GM12878 (cell line): Measurements from ENCODE around the gene NKTR. TPM values are rescaled to one million over a fixed set of nuclear protein-coding genes. Genes with fewer than 3 reads are reported as not detected.

Experiments
- FOXK2 ChIP-seq: fragments of 450-650 bp; IDR thresholded peaks from 2 replicates; pipeline ENCODE4 v1.6.1; 2017; ENCODE audit warnings: mild to moderate bottlenecking, moderate library complexity
- IKZF2 ChIP-seq, 2 experiments: fragments of 450-650 bp; IDR thresholded peaks; 2 replicates each; pipeline ENCODE4 v1.6.1; 2017; ENCODE audit warnings: mild to moderate bottlenecking in 2 of 2, moderate library complexity in 2 of 2
- MXI1 ChIP-seq: fragments of 150-350 bp; IDR thresholded peaks from 2 replicates; pipeline ENCODE4 v1.6.1; 2011; ENCODE audit warnings: low read depth, mild to moderate bottlenecking, inconsistent platforms, low read length, improper control_type of control experiment
- NFYA ChIP-seq: IDR thresholded peaks from 2 replicates; pipeline ENCODE4 v1.6.1; 2011; ENCODE audit warnings: low read depth, mild to moderate bottlenecking, low read length, improper control_type of control experiment, borderline replicate concordance
- NRF1 ChIP-seq: conservative IDR thresholded peaks from 2 replicates; pipeline ENCODE4 v1.6.1; 2011; ENCODE audit warnings: mild to moderate bottlenecking, low read depth, low read length, improper control_type of control experiment
- PML ChIP-seq: IDR thresholded peaks from 2 replicates; pipeline ENCODE4 v1.6.1; 2012; ENCODE audit warnings: low read length, inconsistent platforms
- RCOR1 ChIP-seq: conservative IDR thresholded peaks from 2 replicates; pipeline ENCODE4 v1.6.1; 2012; ENCODE audit warnings: low read depth, low read length, improper control_type of control experiment
- SPI1 ChIP-seq: IDR thresholded peaks from 2 replicates; pipeline ENCODE4 v1.6.1; 2011; ENCODE audit warnings: low read depth, mild to moderate bottlenecking, low read length, moderate library complexity, borderline replicate concordance; ENCODE audit not compliant: insufficient read depth
- TCF12 ChIP-seq: IDR thresholded peaks from 2 replicates; pipeline ENCODE4 v1.6.1; 2011; ENCODE audit warnings: low read depth, mild to moderate bottlenecking, low read length
- ZBED1 ChIP-seq: IDR thresholded peaks from 2 replicates; pipeline ENCODE4 v1.6.1; 2016; ENCODE audit warnings: borderline replicate concordance
- ZNF207 ChIP-seq: fragments of 450-650 bp; IDR thresholded peaks from 2 replicates; pipeline ENCODE4 v1.6.1; 2014; ENCODE audit warnings: antibody characterized with exemption, mild to moderate bottlenecking, borderline replicate concordance
- polyA plus RNA-seq, 11 experiments: library from polyadenylated mRNA; depleted of rRNA in 4 of 11; unstranded in 6 of 11; stranded (reverse) in 5 of 11; fragments of >200 nt; fragmentation: Nextera tagmentation in 4 of 11; fragmentation: Illumina TruSeq in 1 of 11; extraction: Ambion mirVana in 4 of 11; extraction: Trizol in 1 of 11; gene quantifications; 1 replicate in 1 of 11; 2 replicates in 10 of 11; pipeline versions ENCODE4 v1.2.1 to v1.2.3, GENCODE V29; 2011 to 2016; ENCODE audit warnings: inconsistent platforms in 2 of 11, missing spikeins in 2 of 11, low read depth in 1 of 11
- total RNA-seq, 4 experiments: library from RNA; depleted of rRNA in 3 of 4; stranded (reverse); fragments of >200 nt in 3 of 4; fragmentation: Illumina TruSeq in 1 of 4; extraction: Trizol in 1 of 4; gene quantifications; 2 replicates each; pipeline versions ENCODE4 v1.2.1 to v1.2.3, GENCODE V29; 2013 to 2021
- TF ChIP-seq, protein P1 (sequence below): IDR thresholded peaks from 2 replicates; pipeline ENCODE4 v1.6.1; 2011; ENCODE audit warnings: borderline replicate concordance, low read depth, mild to moderate bottlenecking, moderate library complexity, low read length; ENCODE audit not compliant: insufficient read depth, poor library complexity, severe bottlenecking
- TF ChIP-seq, protein P2 (sequence below): fragments of 450-650 bp; IDR thresholded peaks from 2 replicates; pipeline ENCODE4 v1.6.1; 2016; ENCODE audit warnings: mild to moderate bottlenecking
- TF ChIP-seq, protein P3 (sequence below): fragments of 450-650 bp; IDR thresholded peaks from 2 replicates; pipeline ENCODE4 v1.6.1; 2018; ENCODE audit warnings: borderline replicate concordance, mild to moderate bottlenecking; ENCODE audit not compliant: partially characterized antibody
- TF ChIP-seq, protein P4 (sequence below): fragments of 450-650 bp; formaldehyde crosslinking; IDR thresholded peaks from 2 replicates; pipeline ENCODE4 v1.4.0; 2022; ENCODE audit warnings: mild to moderate bottlenecking, moderate library complexity
- TF ChIP-seq, protein P5 (sequence below): IDR thresholded peaks from 2 replicates; pipeline ENCODE4 v1.6.1; 2011; ENCODE audit warnings: mild to moderate bottlenecking, low read depth, low read length, moderate library complexity; ENCODE audit not compliant: insufficient replicate concordance
- TF ChIP-seq, protein P6 (sequence below): fragments of 450-650 bp; IDR thresholded peaks from 2 replicates; pipeline ENCODE4 v1.6.1; 2016; ENCODE audit warnings: mild to moderate bottlenecking

NKTR gene
- total and polyA plus RNA-seq, 10 of the 15 experiments (the other 5 are each of a cell fraction or from before 2014, with no cell fraction given): 15.3 to 91.9 (median 55.3) TPM

DNA sequence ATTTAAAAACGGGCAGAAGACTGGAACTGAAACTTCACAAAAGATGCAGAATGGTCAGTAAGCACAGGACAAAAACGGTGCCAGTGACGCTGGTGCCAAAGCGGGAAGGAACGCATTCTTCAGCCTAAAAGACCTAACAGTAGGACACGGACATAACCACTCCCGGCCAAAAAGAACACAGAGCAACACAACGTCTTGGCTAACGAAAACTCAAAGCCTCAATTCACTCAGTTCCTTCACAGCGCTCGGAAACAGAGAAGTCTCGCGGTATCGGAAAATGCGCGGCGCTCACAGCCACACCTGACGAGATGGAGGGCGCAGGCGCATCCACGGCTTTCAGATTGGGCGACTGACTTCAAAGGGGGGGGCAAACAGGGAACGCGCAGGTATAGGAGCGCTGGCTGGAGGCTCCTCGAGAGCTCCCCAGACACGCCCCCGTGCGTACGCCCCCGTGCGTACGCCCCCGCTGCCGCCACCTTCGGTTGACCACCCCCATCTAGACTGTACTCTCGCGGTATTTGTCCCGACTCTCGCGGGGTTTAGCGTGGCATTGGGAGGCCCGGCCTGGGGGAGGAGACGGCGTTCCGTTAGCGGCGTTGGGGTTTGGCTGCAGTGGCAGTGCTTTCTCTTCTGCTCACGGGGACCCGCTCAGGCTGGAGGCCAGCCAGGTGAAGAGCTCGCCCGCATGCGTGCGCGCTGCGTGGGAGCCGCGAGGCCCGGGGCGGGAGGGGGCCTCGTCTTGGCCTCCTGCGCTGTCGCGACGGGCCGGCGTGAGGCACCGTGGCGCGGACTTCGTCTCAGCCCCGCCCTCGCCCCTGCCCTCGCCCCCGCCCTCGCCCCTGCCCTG is at the start of gene NKTR (continued):
- TF ChIP-seq IKZF2 (IDR thresholded peaks at IDR 0.05): peak; percentile 23 to 33; a peak in 1 of 4 replicates
- TF ChIP-seq, protein P1, sequence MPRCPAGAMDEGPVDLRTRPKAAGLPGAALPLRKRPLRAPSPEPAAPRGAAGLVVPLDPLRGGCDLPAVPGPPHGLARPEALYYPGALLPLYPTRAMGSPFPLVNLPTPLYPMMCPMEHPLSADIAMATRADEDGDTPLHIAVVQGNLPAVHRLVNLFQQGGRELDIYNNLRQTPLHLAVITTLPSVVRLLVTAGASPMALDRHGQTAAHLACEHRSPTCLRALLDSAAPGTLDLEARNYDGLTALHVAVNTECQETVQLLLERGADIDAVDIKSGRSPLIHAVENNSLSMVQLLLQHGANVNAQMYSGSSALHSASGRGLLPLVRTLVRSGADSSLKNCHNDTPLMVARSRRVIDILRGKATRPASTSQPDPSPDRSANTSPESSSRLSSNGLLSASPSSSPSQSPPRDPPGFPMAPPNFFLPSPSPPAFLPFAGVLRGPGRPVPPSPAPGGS: peak; percentile 76
- TF ChIP-seq RCOR1: peak; percentile 98
- no peak; the same call in 1 of the 2 replicates for TF ChIP-seq TCF12
- TF ChIP-seq, protein P2, sequence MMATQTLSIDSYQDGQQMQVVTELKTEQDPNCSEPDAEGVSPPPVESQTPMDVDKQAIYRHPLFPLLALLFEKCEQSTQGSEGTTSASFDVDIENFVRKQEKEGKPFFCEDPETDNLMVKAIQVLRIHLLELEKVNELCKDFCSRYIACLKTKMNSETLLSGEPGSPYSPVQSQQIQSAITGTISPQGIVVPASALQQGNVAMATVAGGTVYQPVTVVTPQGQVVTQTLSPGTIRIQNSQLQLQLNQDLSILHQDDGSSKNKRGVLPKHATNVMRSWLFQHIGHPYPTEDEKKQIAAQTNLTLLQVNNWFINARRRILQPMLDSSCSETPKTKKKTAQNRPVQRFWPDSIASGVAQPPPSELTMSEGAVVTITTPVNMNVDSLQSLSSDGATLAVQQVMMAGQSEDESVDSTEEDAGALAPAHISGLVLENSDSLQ: peak; percentile 59
- TF ChIP-seq, protein P3, sequence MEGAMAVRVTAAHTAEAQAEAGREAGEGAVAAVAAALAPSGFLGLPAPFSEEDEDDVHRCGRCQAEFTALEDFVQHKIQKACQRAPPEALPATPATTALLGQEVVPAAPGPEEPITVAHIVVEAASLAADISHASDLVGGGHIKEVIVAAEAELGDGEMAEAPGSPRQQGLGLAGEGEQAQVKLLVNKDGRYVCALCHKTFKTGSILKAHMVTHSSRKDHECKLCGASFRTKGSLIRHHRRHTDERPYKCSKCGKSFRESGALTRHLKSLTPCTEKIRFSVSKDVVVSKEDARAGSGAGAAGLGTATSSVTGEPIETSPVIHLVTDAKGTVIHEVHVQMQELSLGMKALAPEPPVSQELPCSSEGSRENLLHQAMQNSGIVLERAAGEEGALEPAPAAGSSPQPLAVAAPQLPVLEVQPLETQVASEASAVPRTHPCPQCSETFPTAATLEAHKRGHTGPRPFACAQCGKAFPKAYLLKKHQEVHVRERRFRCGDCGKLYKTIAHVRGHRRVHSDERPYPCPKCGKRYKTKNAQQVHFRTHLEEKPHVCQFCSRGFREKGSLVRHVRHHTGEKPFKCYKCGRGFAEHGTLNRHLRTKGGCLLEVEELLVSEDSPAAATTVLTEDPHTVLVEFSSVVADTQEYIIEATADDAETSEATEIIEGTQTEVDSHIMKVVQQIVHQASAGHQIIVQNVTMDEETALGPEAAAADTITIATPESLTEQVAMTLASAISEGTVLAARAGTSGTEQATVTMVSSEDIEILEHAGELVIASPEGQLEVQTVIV: no peak
- TF ChIP-seq SPI1: 0 out of 2 replicates have a peak, but pooled peaks have one; percentile 7
- TF ChIP-seq ZBED1: peak; percentile 91
- TF ChIP-seq NRF1: peak; percentile 81
- peak; percentile 97 for TF ChIP-seq PML
- no peak for TF ChIP-seq NFYA
- TF ChIP-seq, protein P4, sequence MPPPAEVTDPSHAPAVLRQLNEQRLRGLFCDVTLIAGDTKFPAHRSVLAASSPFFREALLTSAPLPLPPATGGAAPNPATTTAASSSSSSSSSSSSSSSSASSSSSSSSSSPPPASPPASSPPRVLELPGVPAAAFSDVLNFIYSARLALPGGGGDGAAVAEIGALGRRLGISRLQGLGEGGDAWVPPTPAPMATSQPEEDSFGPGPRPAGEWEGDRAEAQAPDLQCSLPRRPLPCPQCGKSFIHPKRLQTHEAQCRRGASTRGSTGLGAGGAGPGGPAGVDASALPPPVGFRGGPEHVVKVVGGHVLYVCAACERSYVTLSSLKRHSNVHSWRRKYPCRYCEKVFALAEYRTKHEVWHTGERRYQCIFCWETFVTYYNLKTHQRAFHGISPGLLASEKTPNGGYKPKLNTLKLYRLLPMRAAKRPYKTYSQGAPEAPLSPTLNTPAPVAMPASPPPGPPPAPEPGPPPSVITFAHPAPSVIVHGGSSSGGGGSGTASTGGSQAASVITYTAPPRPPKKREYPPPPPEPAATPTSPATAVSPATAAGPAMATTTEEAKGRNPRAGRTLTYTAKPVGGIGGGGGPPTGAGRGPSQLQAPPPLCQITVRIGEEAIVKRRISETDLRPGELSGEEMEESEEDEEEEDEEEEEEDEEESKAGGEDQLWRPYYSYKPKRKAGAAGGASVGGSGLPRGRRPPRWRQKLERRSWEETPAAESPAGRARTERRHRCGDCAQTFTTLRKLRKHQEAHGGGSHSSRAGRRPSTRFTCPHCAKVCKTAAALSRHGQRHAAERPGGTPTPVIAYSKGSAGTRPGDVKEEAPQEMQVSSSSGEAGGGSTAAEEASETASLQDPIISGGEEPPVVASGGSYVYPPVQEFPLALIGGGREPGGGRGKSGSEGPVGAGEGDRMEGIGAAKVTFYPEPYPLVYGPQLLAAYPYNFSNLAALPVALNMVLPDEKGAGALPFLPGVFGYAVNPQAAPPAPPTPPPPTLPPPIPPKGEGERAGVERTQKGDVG (CRISPR knock-in tag): no peak
- TF ChIP-seq, protein P5, sequence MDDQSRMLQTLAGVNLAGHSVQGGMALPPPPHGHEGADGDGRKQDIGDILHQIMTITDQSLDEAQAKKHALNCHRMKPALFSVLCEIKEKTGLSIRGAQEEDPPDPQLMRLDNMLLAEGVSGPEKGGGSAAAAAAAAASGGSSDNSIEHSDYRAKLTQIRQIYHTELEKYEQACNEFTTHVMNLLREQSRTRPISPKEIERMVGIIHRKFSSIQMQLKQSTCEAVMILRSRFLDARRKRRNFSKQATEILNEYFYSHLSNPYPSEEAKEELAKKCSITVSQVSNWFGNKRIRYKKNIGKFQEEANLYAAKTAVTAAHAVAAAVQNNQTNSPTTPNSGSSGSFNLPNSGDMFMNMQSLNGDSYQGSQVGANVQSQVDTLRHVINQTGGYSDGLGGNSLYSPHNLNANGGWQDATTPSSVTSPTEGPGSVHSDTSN: no peak
- peak; percentile 78; the same call in 1 of the 2 replicates for TF ChIP-seq ZNF207
- TF ChIP-seq FOXK2: no peak
- peak; percentile 54; the same call in 1 of the 2 replicates for TF ChIP-seq MXI1
- TF ChIP-seq, protein P6, sequence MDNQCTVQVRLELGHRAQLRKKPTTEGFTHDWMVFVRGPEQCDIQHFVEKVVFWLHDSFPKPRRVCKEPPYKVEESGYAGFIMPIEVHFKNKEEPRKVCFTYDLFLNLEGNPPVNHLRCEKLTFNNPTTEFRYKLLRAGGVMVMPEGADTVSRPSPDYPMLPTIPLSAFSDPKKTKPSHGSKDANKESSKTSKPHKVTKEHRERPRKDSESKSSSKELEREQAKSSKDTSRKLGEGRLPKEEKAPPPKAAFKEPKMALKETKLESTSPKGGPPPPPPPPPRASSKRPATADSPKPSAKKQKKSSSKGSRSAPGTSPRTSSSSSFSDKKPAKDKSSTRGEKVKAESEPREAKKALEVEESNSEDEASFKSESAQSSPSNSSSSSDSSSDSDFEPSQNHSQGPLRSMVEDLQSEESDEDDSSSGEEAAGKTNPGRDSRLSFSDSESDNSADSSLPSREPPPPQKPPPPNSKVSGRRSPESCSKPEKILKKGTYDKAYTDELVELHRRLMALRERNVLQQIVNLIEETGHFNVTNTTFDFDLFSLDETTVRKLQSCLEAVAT: peak; percentile 66
